Measurements from ENCODE around the gene LRRC40.
"Not testable (repeated sequence)": the region's sequence is repeated elsewhere in the genome, so short reads cannot be mapped to it uniquely, and the experiment has no call there.

LRRC40 gene

GRCh38 chr1:70190180-70190579, 15.2 kb downstream of the LRRC40 start:
- Histone ChIP-seq H2BK12ac (ENCODE audit: low read length in 2 of 2) (no peak overlapping the region), H4K8ac (ENCODE audit: low read length) (no peak overlapping the region), H3K23ac (ENCODE audit: low read length in 2 of 2) (no peak overlapping the region), H3K4ac (ENCODE audit: low read depth in 1 of 2, low read length in 2 of 2) (no peak overlapping the region), H3K27ac (ENCODE audit: low read length, poor library complexity, severe bottlenecking) (no peak overlapping the region), H3K9me3 (ENCODE audit: control insufficient read depth, low read length) (no peaks in the 10 kb centered on the region), H3K27me3 (ENCODE audit: control insufficient read depth in 1 of 2, insufficient read depth in 1 of 2, low read length in 2 of 2) (no peaks in the 10 kb centered on the region), H2BK15ac (ENCODE audit: low read depth, poor library complexity, severe bottlenecking) (no peak overlapping the region), H3K9ac (ENCODE audit: low read length) (no peak overlapping the region), H3K4me3 (ENCODE audit: insufficient read depth in 1 of 2, low read depth in 1 of 2, low read length in 2 of 2) (no peak overlapping the region), H2AFZ (ENCODE audit: low read depth, low read length) (no peak overlapping the region), H2BK120ac (ENCODE audit: low read depth, low read length) (no peak overlapping the region), H3K79me1 (replicated peaks; ENCODE audit: low read length, poor library complexity, severe bottlenecking) (peaks cover 6% of the 10 kb centered on the region), H2AK5ac (ENCODE audit: low read length, severe bottlenecking) (no peak overlapping the region), H3K18ac (ENCODE audit: low read depth in 1 of 2, low read length in 2 of 2) (no peak overlapping the region), H3K14ac (ENCODE audit: low read length in 2 of 2) (no peak overlapping the region), H4K91ac (ENCODE audit: low read length) (no peak overlapping the region), H3K4me2 (ENCODE audit: low read length, poor library complexity, severe bottlenecking) (no peak overlapping the region), H3K4me1 (ENCODE audit: control insufficient read depth, insufficient read depth, low read depth, low read length) (no peaks in the 10 kb centered on the region), H2BK5ac (ENCODE audit: low read depth, low read length, poor library complexity, severe bottlenecking) (no peak overlapping the region), H3K36me3 (ENCODE audit: control insufficient read depth in 1 of 2, insufficient read depth in 2 of 2, low read depth in 1 of 2, low read length in 2 of 2) (peaks cover 0 to 2% of the 10 kb centered on the region in 2 experiments)
- no peak for DNase-seq

GRCh38 chr1:70188522-70188921, 16.9 kb downstream of the LRRC40 start:
- 100% methylated on average over 1 of the region's 2 CpGs for WGBS
- H3K4ac ChIP-seq (ENCODE audit: low read depth in 1 of 2, low read length in 2 of 2) = no peak overlapping the region
- no peaks in the 10 kb centered on the region for H3K9me3 ChIP-seq (ENCODE audit: control insufficient read depth, low read length)

GRCh38 chr1:70185181-70185580, 20.2 kb downstream of the LRRC40 start:
- H2BK15ac ChIP-seq (ENCODE audit: low read depth, poor library complexity, severe bottlenecking); H2BK12ac ChIP-seq (ENCODE audit: low read length in 2 of 2); DNase-seq; H2BK5ac ChIP-seq (ENCODE audit: low read depth, low read length, poor library complexity, severe bottlenecking); H4K8ac ChIP-seq (ENCODE audit: low read length); H3K4ac ChIP-seq (ENCODE audit: low read depth in 1 of 2, low read length in 2 of 2); H2AFZ ChIP-seq (ENCODE audit: low read depth, low read length); H3K18ac ChIP-seq (ENCODE audit: low read depth in 1 of 2, low read length in 2 of 2); H2BK120ac ChIP-seq (ENCODE audit: low read depth, low read length); H3K14ac ChIP-seq (ENCODE audit: low read length in 2 of 2); H4K91ac ChIP-seq (ENCODE audit: low read length); H3K9ac ChIP-seq (ENCODE audit: low read length); H2AK5ac ChIP-seq (ENCODE audit: low read length, severe bottlenecking); H3K27me3 ChIP-seq (ENCODE audit: control insufficient read depth in 1 of 2, insufficient read depth in 1 of 2, low read length in 2 of 2); H3K23ac ChIP-seq (ENCODE audit: low read length in 2 of 2); H3K4me2 ChIP-seq (ENCODE audit: low read length, poor library complexity, severe bottlenecking); H3K79me1 ChIP-seq (replicated peaks; ENCODE audit: low read length, poor library complexity, severe bottlenecking); H3K27ac ChIP-seq (ENCODE audit: low read length, poor library complexity, severe bottlenecking); H3K4me1 ChIP-seq (ENCODE audit: control insufficient read depth, insufficient read depth, low read depth, low read length); H3K9me3 ChIP-seq (ENCODE audit: control insufficient read depth, low read length); H3K4me3 ChIP-seq (ENCODE audit: insufficient read depth in 1 of 2, low read depth in 1 of 2, low read length in 2 of 2): not testable (repeated sequence)
- WGBS = 100% methylated on average over 3 of the region's 3 CpGs
- H3K36me3 ChIP-seq (ENCODE audit: control insufficient read depth in 1 of 2, insufficient read depth in 2 of 2, low read depth in 1 of 2, low read length in 2 of 2) = peaks cover 2 to 14% of the 10 kb centered on the region in 2 experiments

More at GRCh38 chr1:70188522-70188921, 16.9 kb downstream of the LRRC40 start:
- Histone ChIP-seq H2AFZ (ENCODE audit: low read depth, low read length) (no peak overlapping the region), H3K18ac (ENCODE audit: low read depth in 1 of 2, low read length in 2 of 2) (no peak overlapping the region), H3K4me1 (ENCODE audit: control insufficient read depth, insufficient read depth, low read depth, low read length) (no peaks in the 10 kb centered on the region), H2BK5ac (ENCODE audit: low read depth, low read length, poor library complexity, severe bottlenecking) (no peak overlapping the region), H2BK120ac (ENCODE audit: low read depth, low read length) (no peak overlapping the region), H2BK15ac (ENCODE audit: low read depth, poor library complexity, severe bottlenecking) (no peak overlapping the region), H3K27ac (ENCODE audit: low read length, poor library complexity, severe bottlenecking) (no peak overlapping the region), H3K36me3 (ENCODE audit: control insufficient read depth in 1 of 2, insufficient read depth in 2 of 2, low read depth in 1 of 2, low read length in 2 of 2) (peaks cover 1 to 11% of the 10 kb centered on the region in 2 experiments), H3K9ac (ENCODE audit: low read length) (no peak overlapping the region), H4K8ac (ENCODE audit: low read length) (no peak overlapping the region), H3K79me1 (replicated peaks; ENCODE audit: low read length, poor library complexity, severe bottlenecking) (peaks cover 7% of the 10 kb centered on the region), H3K4me3 (ENCODE audit: insufficient read depth in 1 of 2, low read depth in 1 of 2, low read length in 2 of 2) (no peak overlapping the region), H2AK5ac (ENCODE audit: low read length, severe bottlenecking) (no peak overlapping the region), H4K91ac (ENCODE audit: low read length) (no peak overlapping the region), H3K27me3 (ENCODE audit: control insufficient read depth in 1 of 2, insufficient read depth in 1 of 2, low read length in 2 of 2) (no peaks in the 10 kb centered on the region), H3K23ac (ENCODE audit: low read length in 2 of 2) (no peak overlapping the region), H3K4me2 (ENCODE audit: low read length, poor library complexity, severe bottlenecking) (no peak overlapping the region), H3K14ac (ENCODE audit: low read length in 2 of 2) (no peak overlapping the region), H2BK12ac (ENCODE audit: low read length in 2 of 2) (no peak overlapping the region)
- DNase-seq = no peak

GRCh38 chr1:70171512-70171911, 33.9 kb downstream of the LRRC40 start:
- Histone ChIP-seq H3K27me3 (ENCODE audit: control insufficient read depth in 1 of 2, insufficient read depth in 1 of 2, low read length in 2 of 2) (no peaks in the 10 kb centered on the region), H4K91ac (ENCODE audit: low read length) (no peak overlapping the region), H2BK15ac (ENCODE audit: low read depth, poor library complexity, severe bottlenecking) (no peak overlapping the region), H3K14ac (ENCODE audit: low read length in 2 of 2) (no peak overlapping the region), H3K9me3 (ENCODE audit: control insufficient read depth, low read length) (no peaks in the 10 kb centered on the region), H3K23ac (ENCODE audit: low read length in 2 of 2) (no peak overlapping the region), H2AK5ac (ENCODE audit: low read length, severe bottlenecking) (no peak overlapping the region), H3K79me1 (replicated peaks; ENCODE audit: low read length, poor library complexity, severe bottlenecking) (peaks cover 9% of the 10 kb centered on the region), H3K4ac (ENCODE audit: low read depth in 1 of 2, low read length in 2 of 2) (no peak overlapping the region), H3K18ac (ENCODE audit: low read depth in 1 of 2, low read length in 2 of 2) (no peak overlapping the region), H2AFZ (ENCODE audit: low read depth, low read length) (no peak overlapping the region), H4K8ac (ENCODE audit: low read length) (no peak overlapping the region), H3K4me3 (ENCODE audit: insufficient read depth in 1 of 2, low read depth in 1 of 2, low read length in 2 of 2) (no peak overlapping the region), H3K9ac (ENCODE audit: low read length) (no peak overlapping the region), H2BK12ac (ENCODE audit: low read length in 2 of 2) (no peak overlapping the region), H3K4me1 (ENCODE audit: control insufficient read depth, insufficient read depth, low read depth, low read length) (no peaks in the 10 kb centered on the region), H2BK5ac (ENCODE audit: low read depth, low read length, poor library complexity, severe bottlenecking) (no peak overlapping the region), H3K36me3 (ENCODE audit: control insufficient read depth in 1 of 2, insufficient read depth in 2 of 2, low read depth in 1 of 2, low read length in 2 of 2) (peaks cover 0 to 8% of the 10 kb centered on the region in 2 experiments), H3K4me2 (ENCODE audit: low read length, poor library complexity, severe bottlenecking) (no peak overlapping the region), H3K27ac (ENCODE audit: low read length, poor library complexity, severe bottlenecking) (no peak overlapping the region), H2BK120ac (ENCODE audit: low read depth, low read length) (no peak overlapping the region)
- no peak for DNase-seq
- WGBS = no CpG with 5 or more reads among the region's 1 CpG
